Mucosa of rectum (tissue), 2 donors: Measurements from ENCODE around the gene STAG1.
"Not testable (repeated sequence)": the region's sequence is repeated elsewhere in the genome, so short reads cannot be mapped to it uniquely, and the experiment has no call there.

Experiments used
- H3K27ac ChIP-seq, 2 donors: one replicate each; pipeline ENCODE4 v1.7.0; 2013; ENCODE audit warnings: inconsistent platforms in 2 of 2, low read depth in 2 of 2, low read length in 2 of 2
- H3K27me3 ChIP-seq, 2 donors: one replicate each; pipeline ENCODE4 v1.7.0; 2013; ENCODE audit warnings: low read length in 2 of 2; ENCODE audit not compliant: control insufficient read depth in 2 of 2, insufficient read depth in 2 of 2
- H3K36me3 ChIP-seq, 2 donors: one replicate each; pipeline ENCODE4 v1.7.0; 2013; ENCODE audit warnings: low read length in 2 of 2; ENCODE audit not compliant: control insufficient read depth in 2 of 2, insufficient read depth in 2 of 2
- H3K4me1 ChIP-seq, 2 donors: one replicate each; pipeline ENCODE4 v1.7.0; 2013; ENCODE audit warnings: low read length in 2 of 2, mild to moderate bottlenecking in 1 of 2; ENCODE audit not compliant: control insufficient read depth in 2 of 2, insufficient read depth in 2 of 2
- H3K4me3 ChIP-seq, 2 donors: one replicate each; pipeline ENCODE4 v1.7.0; 2013; ENCODE audit warnings: low read length in 2 of 2
- H3K9ac ChIP-seq, 2 donors: one replicate each; pipeline ENCODE4 v1.7.0; 2013; ENCODE audit warnings: low read length in 2 of 2, low read depth in 1 of 2, mild to moderate bottlenecking in 1 of 2
- H3K9me3 ChIP-seq, 2 donors: one replicate each; pipeline ENCODE4 v1.7.0; 2013; ENCODE audit warnings: low read length in 2 of 2; ENCODE audit not compliant: control insufficient read depth in 2 of 2
- donor health status: healthy.
- donor health status: Normal muscosa, but diverticular disease.

STAG1 gene

DNA sequence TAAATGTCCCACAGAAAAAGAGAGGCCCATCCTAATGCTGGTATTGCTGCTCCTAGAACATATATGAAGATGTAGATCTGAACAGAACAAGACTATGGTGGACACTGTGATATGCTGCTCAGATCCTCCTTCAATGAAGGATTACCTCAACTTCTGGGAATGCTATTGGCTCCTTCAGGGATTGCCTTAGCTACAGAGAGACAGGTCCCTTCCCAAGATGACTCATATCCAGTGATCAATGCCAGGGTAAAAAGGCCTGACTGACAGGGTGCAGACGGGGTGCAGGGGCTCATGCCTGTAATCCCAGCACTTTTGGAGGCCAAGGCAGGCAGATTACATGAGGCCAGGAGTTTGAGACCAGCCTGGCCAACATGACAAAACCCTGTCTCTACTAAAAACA lies 20.5 kb upstream of the STAG1 start:
- H3K27me3 ChIP-seq = no peaks in the 10 kb centered on the region
- no peak overlapping the region for H3K27ac ChIP-seq
- H3K4me3 ChIP-seq = no peak overlapping the region
- no peak overlapping the region for H3K9ac ChIP-seq
- no peaks in the 10 kb centered on the region for H3K36me3 ChIP-seq
- H3K9me3 ChIP-seq = no peaks in the 10 kb centered on the region
- no peaks in the 10 kb centered on the region for H3K4me1 ChIP-seq

DNA sequence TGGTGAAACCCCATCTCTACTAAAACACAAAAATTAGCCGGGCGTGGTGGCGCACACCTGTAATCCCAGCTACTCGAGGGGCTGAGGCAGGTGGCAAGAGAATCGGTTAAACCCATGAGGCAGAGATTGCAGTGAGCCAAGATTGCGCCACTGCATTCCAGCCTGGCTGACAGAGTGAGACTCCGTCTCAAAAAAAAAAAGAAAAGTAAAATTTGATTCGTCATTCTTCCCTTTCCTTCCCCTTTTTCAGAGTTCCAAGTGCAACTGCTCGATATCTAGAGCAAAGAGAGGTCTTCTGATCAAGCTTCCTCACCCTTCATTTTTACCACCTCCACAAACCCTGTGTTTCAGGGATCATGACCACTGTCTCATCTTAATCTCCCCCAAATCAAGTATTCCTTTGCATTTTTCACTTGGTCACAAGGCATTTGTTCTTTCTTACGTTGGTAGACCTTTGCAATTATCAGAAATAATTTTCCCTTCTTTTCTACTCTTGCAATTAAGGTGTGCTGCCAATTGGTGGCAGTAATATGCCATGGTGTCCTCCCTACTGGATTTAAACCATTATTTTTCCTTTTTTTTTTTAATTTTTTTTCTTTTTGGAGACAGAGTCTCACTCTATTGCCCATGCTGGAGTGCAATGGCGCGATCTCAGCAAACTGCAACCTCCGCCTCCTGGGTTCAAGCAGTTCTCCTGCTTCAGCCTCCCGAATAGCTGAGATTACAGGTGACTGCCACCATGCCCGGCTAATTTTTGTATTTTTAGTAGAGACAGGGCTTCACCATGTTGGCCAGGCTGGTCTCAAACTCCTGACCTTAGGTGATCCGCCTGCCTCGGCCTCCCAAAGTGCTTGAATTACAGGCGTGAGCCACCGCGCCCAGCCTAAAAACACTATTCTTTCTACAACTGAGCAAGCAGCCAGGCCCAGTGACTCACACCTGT lies 6.3 kb upstream of the STAG1 start:
- H3K36me3 ChIP-seq, H3K27me3 ChIP-seq, H3K27ac ChIP-seq, H3K9me3 ChIP-seq, H3K9ac ChIP-seq, H3K4me1 ChIP-seq, H3K4me3 ChIP-seq: not testable (repeated sequence)

DNA sequence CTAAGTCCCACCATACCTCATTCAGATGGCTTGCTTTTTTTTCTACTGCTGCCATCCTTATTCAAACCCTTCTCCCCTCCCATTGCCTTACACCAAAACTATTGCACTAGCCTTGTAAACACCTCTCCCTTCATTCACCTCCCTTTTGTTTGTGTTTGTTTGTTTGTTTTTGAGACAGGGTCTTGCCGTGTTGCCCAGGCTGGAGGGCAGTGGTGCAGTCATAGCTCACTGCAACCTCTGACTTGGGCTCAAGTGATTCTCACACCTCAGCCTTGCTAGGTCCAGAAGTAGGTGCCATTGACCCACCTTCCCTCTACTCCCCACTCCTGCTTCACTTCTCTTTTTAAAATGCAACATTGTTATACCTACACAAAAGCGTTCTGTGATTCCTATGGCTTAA lies 3.0 kb upstream of the STAG1 start:
- Histone ChIP-seq H3K4me1 (peaks cover 13% of the 10 kb centered on the region in 2 donors), H3K9ac (no peak overlapping the region), H3K9me3 (no peaks in the 10 kb centered on the region), H3K27ac (no peak overlapping the region), H3K4me3 (no peak overlapping the region), H3K27me3 (no peaks in the 10 kb centered on the region), H3K36me3 (no peaks in the 10 kb centered on the region)

DNA sequence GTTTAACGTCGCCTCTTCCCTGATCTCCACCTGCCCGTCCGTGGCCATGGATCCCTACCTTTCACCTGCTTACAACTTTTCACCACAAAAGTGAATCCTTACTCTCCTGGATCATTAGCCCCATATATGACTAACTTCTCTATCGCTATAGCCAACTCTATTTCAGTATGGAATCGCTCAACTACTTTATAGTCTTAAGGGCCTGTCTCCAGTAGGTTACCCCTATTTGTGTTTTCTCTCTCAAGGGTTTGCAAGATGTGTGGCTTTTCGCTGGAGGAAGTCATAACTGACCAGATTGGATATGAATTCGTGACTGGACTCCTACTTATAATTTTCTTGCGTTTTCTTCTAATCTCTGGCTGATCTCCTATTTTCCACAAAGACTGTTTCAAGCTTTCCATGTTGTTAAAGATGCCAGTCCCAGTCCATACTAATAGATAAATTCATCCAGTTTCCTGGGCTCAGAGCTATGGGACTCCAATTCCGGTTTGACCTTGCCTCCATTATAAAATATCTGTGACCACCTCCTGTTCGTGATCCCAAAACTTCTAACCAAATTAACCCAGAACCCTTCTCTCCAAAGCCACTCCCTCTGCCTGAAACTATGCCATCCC lies 1.3 kb upstream of the STAG1 start:
- H3K27ac ChIP-seq = peak overlapping the region; percentile 99 to 100
- H3K36me3 ChIP-seq = no peaks in the 10 kb centered on the region
- H3K9ac ChIP-seq = peak overlapping the region; percentile 95 to 96
- no peaks in the 10 kb centered on the region for H3K27me3 ChIP-seq
- H3K4me1 ChIP-seq = peaks cover 17 to 19% of the 10 kb centered on the region in 2 donors
- H3K9me3 ChIP-seq = no peaks in the 10 kb centered on the region
- peak overlapping the region; percentile 86 to 91 for H3K4me3 ChIP-seq

DNA sequence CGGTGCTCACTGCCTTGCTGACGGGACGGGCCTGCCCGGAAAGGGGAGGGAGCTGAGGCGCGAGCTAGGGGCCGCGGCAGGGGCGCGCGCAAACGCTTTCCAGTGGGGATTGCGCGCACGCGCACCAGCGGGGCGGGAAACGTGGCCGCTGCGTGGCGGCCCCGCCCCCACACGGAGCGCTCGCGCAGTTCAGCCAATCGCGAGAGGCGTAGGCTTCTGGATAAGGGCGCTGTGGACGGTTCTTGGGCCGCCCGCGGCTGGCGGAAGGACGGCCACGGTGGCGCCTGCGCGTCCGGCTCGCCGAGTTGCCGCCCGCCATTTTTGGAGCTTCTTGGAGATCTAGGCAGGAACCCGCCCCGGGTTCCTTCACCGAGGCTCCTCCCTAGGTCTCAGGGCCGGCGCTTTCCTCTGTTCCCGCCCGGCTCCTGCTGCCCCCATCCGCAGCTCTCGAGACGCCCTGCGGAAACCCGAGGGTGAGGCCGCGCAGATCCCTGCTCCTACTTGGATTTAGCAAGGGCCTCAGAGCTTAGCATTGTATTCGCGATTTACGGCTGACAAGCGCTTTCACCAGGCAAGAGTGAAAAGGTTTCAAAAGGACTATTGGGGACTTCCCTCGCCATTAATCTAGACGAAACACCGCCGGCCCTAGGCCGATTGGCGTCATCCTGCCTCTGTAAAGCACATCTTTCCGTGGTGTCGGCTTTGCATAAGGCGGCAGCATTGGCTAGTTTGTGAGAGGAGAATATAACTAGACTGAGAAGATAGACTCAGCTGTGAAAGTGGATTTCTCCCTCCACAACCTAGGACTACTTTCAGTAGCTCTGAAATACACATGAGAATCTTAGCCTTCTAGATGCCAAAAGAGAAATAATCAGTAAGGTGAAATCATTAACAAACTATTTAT lies 496 bp upstream of the STAG1 start:
- Histone ChIP-seq H3K36me3 (no peaks in the 10 kb centered on the region), H3K4me3 (peak overlapping the region; percentile 86 to 91), H3K27ac (peak overlapping the region; percentile 99 to 100), H3K9me3 (no peaks in the 10 kb centered on the region), H3K27me3 (no peaks in the 10 kb centered on the region), H3K4me1 (peaks cover 17 to 19% of the 10 kb centered on the region in 2 donors), H3K9ac (peak overlapping the region; percentile 95 to 96)

DNA sequence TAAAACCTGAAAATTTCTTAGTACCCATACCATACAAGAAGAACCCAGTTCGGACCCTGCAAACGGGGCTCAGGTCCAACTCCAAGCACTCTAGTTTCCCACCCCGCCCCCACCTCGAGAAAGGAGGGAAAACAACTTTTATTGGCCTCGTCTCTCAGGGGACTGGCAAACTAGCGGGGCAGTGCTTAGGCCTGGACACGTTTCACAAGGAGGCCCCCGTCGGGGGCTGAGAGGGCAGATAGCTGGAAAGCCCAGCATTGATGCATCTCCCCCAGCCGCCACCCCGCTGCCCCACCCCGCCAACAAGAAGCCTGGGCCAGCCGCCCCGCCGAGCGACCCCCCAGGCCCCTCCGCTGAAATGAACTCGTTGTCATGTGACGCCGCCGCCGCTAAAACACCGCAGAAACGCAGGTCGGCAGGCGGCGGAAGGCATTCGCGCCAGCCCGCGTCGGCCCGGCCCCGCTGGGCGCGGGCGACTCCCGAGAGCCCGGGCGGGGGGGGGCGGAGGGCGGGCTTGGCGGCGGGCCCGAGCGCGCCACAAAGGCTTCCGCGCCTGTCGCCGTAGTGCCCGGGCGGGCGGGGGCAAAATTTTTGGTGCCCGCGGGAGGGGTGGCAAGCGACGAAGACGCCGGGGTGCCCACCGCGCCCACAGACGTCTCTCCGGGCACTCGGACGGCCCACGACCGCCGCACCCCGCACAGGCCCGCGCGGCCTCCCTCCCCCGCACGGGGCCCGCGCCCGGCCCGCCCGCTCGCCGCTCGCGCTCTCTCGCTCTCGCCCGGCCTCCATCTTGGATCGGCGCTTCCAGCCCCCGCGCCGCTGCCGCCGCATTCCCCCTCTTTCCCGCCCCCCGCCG lies 634 bp downstream of the STAG1 start:
- H3K36me3 ChIP-seq = no peaks in the 10 kb centered on the region
- H3K9me3 ChIP-seq = no peaks in the 10 kb centered on the region
- peak overlapping the region; percentile 85 for H3K9ac ChIP-seq
- no peaks in the 10 kb centered on the region for H3K27me3 ChIP-seq
- peaks cover 17 to 19% of the 10 kb centered on the region in 2 donors for H3K4me1 ChIP-seq
- H3K27ac ChIP-seq = peak overlapping the region; percentile 93 to 94
- peak overlapping the region; percentile 82 to 87 for H3K4me3 ChIP-seq

DNA sequence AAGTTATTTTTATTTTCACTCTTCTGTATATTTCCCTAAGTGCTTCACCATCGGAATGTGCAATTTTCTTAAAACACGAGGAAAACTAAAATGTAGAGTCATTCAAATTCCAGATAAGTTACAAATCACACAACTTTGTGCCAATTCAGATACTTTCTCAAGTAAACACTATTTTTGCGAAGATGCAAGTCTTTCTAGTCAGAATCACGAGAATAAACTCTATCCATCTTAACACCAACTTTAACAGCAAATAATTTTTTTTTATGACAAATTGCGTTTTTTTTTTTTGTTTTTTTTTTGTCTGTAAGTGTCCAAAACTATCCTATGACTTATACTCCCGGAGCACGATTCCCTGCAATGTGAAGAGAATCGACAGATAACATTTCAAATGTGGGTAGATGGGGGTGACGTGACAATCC lies 1.3 kb downstream of the STAG1 start:
- peaks cover 17 to 19% of the 10 kb centered on the region in 2 donors for H3K4me1 ChIP-seq
- H3K27ac ChIP-seq = peak overlapping the region; percentile 93 to 94
- peak overlapping the region; percentile 82 to 87 for H3K4me3 ChIP-seq
- peak overlapping the region; percentile 85 for H3K9ac ChIP-seq
- H3K36me3 ChIP-seq = no peaks in the 10 kb centered on the region
- H3K9me3 ChIP-seq = no peaks in the 10 kb centered on the region
- H3K27me3 ChIP-seq = no peaks in the 10 kb centered on the region

DNA sequence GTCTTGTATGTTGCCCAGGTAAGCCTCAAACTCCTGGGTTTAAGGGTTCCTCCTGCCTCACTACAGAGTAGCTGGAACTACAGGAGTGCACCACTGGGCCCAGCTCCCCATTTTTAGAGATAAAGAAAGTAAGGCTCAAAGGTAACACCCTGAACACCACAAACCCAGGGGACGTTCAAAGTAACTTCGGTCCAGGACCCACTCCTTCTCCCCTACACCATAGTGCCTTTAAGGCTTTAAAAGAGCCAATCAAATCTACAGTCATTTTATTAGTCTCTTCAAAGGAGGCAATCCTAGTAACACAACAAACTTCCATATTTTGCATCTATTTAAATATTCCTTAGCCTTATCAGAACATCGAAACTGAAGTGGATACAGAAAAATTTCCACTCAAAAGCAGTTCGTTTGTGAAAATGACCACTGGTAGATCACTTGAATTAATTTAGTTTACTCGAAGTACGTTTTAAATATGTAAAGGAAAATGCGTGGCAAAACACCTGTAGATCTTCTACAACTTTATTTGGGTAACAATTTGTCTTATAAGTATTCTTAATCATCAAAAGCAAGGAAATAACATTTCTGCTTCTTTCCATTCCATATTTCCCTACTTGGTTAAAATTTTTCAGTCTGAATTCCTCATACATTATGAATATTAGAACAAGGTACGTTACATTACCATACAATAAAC lies 1.8 kb downstream of the STAG1 start:
- no peaks in the 10 kb centered on the region for H3K36me3 ChIP-seq
- peak overlapping the region; percentile 82 to 87 for H3K4me3 ChIP-seq
- H3K27me3 ChIP-seq = no peaks in the 10 kb centered on the region
- peak overlapping the region; percentile 68 to 85 for H3K9ac ChIP-seq
- peaks cover 17 to 19% of the 10 kb centered on the region in 2 donors for H3K4me1 ChIP-seq
- no peaks in the 10 kb centered on the region for H3K9me3 ChIP-seq
- H3K27ac ChIP-seq = peak overlapping the region; percentile 93 to 94

DNA sequence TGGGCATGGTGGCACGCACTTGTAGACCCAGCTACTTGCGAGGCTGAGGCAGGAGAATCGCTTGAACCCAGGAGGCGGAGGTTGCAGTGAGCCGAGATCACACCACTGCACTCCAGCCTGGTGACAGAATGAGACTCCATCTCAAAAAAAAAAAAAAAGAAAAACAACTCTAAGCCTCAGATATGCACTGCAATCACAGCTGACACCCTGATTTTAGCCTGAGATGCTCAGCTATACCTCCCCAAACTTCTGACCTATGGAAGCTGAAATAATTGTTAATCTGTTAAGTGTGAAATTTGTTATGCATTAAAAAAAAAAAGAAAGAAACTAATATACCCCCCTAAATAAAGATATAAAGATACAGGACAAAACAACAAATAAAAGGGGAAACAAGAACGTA lies 2.6 kb downstream of the STAG1 start:
- not testable (repeated sequence) for H3K4me3 ChIP-seq, H3K9me3 ChIP-seq, H3K9ac ChIP-seq, H3K27ac ChIP-seq, H3K36me3 ChIP-seq, H3K27me3 ChIP-seq
- H3K4me1 ChIP-seq = peaks cover 17 to 19% of the 10 kb centered on the region in 2 donors
